Measurements from ENCODE around the gene SP3. TPM values are rescaled to one million over a fixed set of nuclear protein-coding genes. Genes with fewer than 3 reads are reported as not detected.
A peak's percentile ranks its signal among the peaks of the same experiment; 100 is the strongest.

SP3 gene
- total RNA-seq, 4 donors from 2014 or later = 69.7 to 94.3 (median 87.6) TPM

- Histone ChIP-seq H3K27me3 (no peaks in the 10 kb centered on the region), H3K36me3 (peaks cover 8 to 32% of the 10 kb centered on the region in 2 donors), H3K27ac (no peak overlapping the region), H3K4me1 (peaks cover 10 to 99% (median 13%) of the 10 kb centered on the region in 3 donors), H3K9me3 (peaks cover 0 to 5% (median 0%) of the 10 kb centered on the region in 3 donors), H3K4me3 (no peak overlapping the region)
- 46 to 49% methylated on average over 3 of the region's 3 CpGs for WGBS, 2 donors (ENCODE audit: low coverage in 1 of 2)
- no peak for ATAC-seq
- TF ChIP-seq EP300 (IDR thresholded peaks at IDR 0.05) (no peak), POLR2AphosphoS5 (IDR thresholded peaks at IDR 0.05) (no peak), POLR2A (IDR thresholded peaks at IDR 0.05) (no peak)
- TF ChIP-seq, protein P1, sequence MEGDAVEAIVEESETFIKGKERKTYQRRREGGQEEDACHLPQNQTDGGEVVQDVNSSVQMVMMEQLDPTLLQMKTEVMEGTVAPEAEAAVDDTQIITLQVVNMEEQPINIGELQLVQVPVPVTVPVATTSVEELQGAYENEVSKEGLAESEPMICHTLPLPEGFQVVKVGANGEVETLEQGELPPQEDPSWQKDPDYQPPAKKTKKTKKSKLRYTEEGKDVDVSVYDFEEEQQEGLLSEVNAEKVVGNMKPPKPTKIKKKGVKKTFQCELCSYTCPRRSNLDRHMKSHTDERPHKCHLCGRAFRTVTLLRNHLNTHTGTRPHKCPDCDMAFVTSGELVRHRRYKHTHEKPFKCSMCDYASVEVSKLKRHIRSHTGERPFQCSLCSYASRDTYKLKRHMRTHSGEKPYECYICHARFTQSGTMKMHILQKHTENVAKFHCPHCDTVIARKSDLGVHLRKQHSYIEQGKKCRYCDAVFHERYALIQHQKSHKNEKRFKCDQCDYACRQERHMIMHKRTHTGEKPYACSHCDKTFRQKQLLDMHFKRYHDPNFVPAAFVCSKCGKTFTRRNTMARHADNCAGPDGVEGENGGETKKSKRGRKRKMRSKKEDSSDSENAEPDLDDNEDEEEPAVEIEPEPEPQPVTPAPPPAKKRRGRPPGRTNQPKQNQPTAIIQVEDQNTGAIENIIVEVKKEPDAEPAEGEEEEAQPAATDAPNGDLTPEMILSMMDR (IDR thresholded peaks at IDR 0.05) = no peak
Measured at GRCh38 chr2:173956454-173956853, 8.7 kb downstream of the SP3 start.

DNA sequence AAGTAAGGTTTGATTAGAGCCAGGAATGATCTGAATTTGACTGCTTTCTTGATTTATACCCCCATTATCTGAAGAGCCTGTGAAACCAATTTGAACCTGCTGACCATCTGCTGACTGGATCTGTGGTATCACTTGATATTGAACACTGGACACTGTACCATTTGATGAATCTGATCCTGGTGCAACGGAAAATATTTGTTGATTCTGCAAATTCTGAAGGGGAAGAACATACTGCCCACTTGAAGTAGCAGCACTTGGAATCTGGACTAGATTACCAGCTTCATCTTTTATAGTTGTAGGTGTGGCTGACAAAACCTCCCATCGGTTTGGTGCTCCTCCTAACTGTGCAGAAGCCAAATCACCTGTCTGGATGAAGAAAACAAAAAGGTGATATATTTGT, 9.3 kb downstream of the SP3 start:
- TF ChIP-seq POLR2AphosphoS5 (IDR thresholded peaks at IDR 0.05) (no peak), POLR2A (IDR thresholded peaks at IDR 0.05) (no peak), EP300 (IDR thresholded peaks at IDR 0.05) (no peak)
- TF ChIP-seq, protein P1 (IDR thresholded peaks at IDR 0.05) = no peak
- WGBS, 2 donors (ENCODE audit: low coverage in 1 of 2) = 51 to 79% methylated on average over 2 of the region's 2 CpGs
- Histone ChIP-seq H3K9me3 (no peaks in the 10 kb centered on the region), H3K4me1 (peaks cover 10 to 97% (median 13%) of the 10 kb centered on the region in 3 donors), H3K27ac (no peak overlapping the region), H3K27me3 (no peaks in the 10 kb centered on the region), H3K4me3 (no peak overlapping the region), H3K36me3 (peaks cover 8 to 29% of the 10 kb centered on the region in 2 donors)
- ATAC-seq = no peak

GRCh38 chr2:173955004-173955403, 10.2 kb downstream of the SP3 start:
- Histone ChIP-seq H3K4me1 (peaks cover 10 to 97% (median 10%) of the 10 kb centered on the region in 3 donors), H3K27ac (no peak overlapping the region), H3K36me3 (peaks cover 8 to 29% of the 10 kb centered on the region in 2 donors), H3K9me3 (no peaks in the 10 kb centered on the region), H3K4me3 (no peak overlapping the region), H3K27me3 (no peaks in the 10 kb centered on the region)
- peak; percentile 31 for ATAC-seq
- TF ChIP-seq POLR2A (IDR thresholded peaks at IDR 0.05) (no peak), EP300 (IDR thresholded peaks at IDR 0.05) (no peak), POLR2AphosphoS5 (IDR thresholded peaks at IDR 0.05) (no peak)
- TF ChIP-seq, protein P1 (IDR thresholded peaks at IDR 0.05) = no peak
- WGBS, 2 donors (ENCODE audit: low coverage in 1 of 2) = 86 to 89% methylated on average over 3 of the region's 4 CpGs

GRCh38 chr2:173953047-173953424, 12.1 kb downstream of the SP3 start:
- H3K4me1 ChIP-seq = peaks cover 5 to 97% (median 10%) of the 10 kb centered on the region in 3 donors
- TF ChIP-seq POLR2A (IDR thresholded peaks at IDR 0.05) = no peak
- TF ChIP-seq, protein P1 (IDR thresholded peaks at IDR 0.05) = no peak
- TF ChIP-seq EP300 (IDR thresholded peaks at IDR 0.05) = no peak
- no peak for TF ChIP-seq POLR2AphosphoS5 (IDR thresholded peaks at IDR 0.05)
- H3K27me3 ChIP-seq = no peaks in the 10 kb centered on the region
- no peak for ATAC-seq
- H3K4me3 ChIP-seq = no peak overlapping the region
- peaks cover 8 to 29% of the 10 kb centered on the region in 2 donors for H3K36me3 ChIP-seq
- no peaks in the 10 kb centered on the region for H3K9me3 ChIP-seq
- no peak overlapping the region for H3K27ac ChIP-seq
- 79 to 100% methylated on average over 1 to 3 of the region's 3 CpGs for WGBS, 2 donors (ENCODE audit: low coverage in 1 of 2)

DNA sequence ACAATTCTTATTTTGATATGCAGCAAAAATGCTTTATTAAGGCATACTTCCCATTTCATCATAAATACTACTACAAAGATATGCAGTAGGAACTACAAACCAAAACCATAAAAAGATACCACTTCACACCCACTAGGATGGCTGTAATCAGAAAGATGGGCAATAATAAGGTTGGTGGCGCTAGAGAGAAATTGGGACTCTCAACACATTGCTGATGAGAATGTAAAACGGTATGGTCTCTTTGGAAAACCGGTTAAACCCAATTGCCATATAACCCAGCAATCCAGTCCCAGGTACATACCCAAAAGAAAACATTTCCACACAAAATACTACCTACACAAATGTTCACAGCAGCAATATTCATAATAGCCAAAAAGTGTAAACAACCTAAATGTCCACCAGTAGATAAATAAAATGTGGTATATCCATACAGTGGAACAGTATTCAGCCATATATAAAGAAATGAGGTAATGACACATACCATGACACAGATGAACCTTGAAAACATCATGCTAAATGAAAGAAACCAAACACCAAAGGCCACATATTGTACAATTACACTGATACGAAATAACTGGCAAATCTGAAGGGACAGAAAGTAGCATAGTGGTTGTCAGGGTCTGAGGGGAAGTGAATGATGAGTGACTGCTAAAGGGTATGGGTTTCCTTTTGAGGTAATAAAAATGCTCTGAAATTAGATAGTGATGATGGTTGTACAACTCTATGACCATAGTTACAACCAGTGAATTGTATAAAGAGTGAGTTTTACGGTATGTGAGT, 12.7 kb downstream of the SP3 start:
- Histone ChIP-seq H3K27ac (no peak overlapping the region), H3K27me3 (no peaks in the 10 kb centered on the region), H3K36me3 (peaks cover 8 to 29% of the 10 kb centered on the region in 2 donors), H3K9me3 (no peaks in the 10 kb centered on the region), H3K4me3 (no peak overlapping the region), H3K4me1 (peaks cover 5 to 97% (median 10%) of the 10 kb centered on the region in 3 donors)
- TF ChIP-seq POLR2AphosphoS5 (IDR thresholded peaks at IDR 0.05) = no peak
- TF ChIP-seq EP300 (IDR thresholded peaks at IDR 0.05) = no peak
- TF ChIP-seq POLR2A (IDR thresholded peaks at IDR 0.05) = no peak
- TF ChIP-seq, protein P1 (IDR thresholded peaks at IDR 0.05) = no peak
- ATAC-seq = no peak
- 94 to 100% methylated on average over 2 to 5 of the region's 5 CpGs for WGBS, 2 donors (ENCODE audit: low coverage in 1 of 2)

All from gastroesophageal sphincter (tissue), 4 donors.